Mucosa of descending colon (tissue), 3 donors: ENCODE data around the gene OS9. TPM values are rescaled to one million over a fixed set of nuclear protein-coding genes. Genes with fewer than 3 reads are reported as not detected.

ENCODE experiments used
- ATAC-seq: fragments of 200-7000 bp; cut with Tn5 transposase; one replicate; pipeline ENCODE4 v1.9.1; 2020; ENCODE audit warnings: mild to moderate bottlenecking, moderate library complexity
- DNase-seq, 3 donors: peaks; one replicate each; pipeline ENCODE4 v3.0.0-alpha.2; 2020
- H3K36me3 ChIP-seq: fragments of 200-600 bp; one replicate; pipeline ENCODE4 v1.8.0; 2021; ENCODE audit warnings: low read depth, mild to moderate bottlenecking
- H3K4me1 ChIP-seq: fragments of 200-600 bp; one replicate; pipeline ENCODE4 v1.8.0; 2021; ENCODE audit warnings: low read depth, mild to moderate bottlenecking
- H3K4me3 ChIP-seq: fragments of 200-600 bp; one replicate; pipeline ENCODE4 v1.8.0; 2021; ENCODE audit warnings: mild to moderate bottlenecking
- H3K9me3 ChIP-seq: fragments of 200-600 bp; one replicate; pipeline ENCODE4 v1.8.0; 2021; ENCODE audit warnings: mild to moderate bottlenecking
- intact Hi-C, 2 donors: fragments of 100-400 bp; cut with DNase I in 1 of 2; cut with micrococcal nuclease in 1 of 2; formaldehyde crosslinking; loops; one replicate each; pipeline versions ENCODE4 v1.11.0 to v1.11.1; 2022; cut with DNase I, micrococcal nuclease
- total RNA-seq, 3 donors: library from RNA; stranded (reverse); fragmentation: NEBNext Ultra II Directional in 2 of 3; extraction: Animal tissue kit (Norgen Biotek cat#: 25700) in 2 of 3; gene quantifications; one replicate each; pipeline versions ENCODE4 v1.2.1 to v1.2.4, GENCODE V29; 2021 to 2023
- TF ChIP-seq, protein P1 (sequence below): fragments of 200-600 bp; IDR thresholded peaks from one replicate; pipeline ENCODE4 v1.8.0; 2022; ENCODE audit warnings: antibody characterized with exemption, mild to moderate bottlenecking
- donor health status: DM: no; HTN: no; CAD: no; lungs with moderate emphysema.
- donor health status: DM: no; HTN: no; CAD: no.
- donor health status: DM: no; HTN: yes; CAD: no.

OS9 gene
- total RNA-seq, 3 donors from 2014 or later = 230 to 282 (median 282) TPM

DNA sequence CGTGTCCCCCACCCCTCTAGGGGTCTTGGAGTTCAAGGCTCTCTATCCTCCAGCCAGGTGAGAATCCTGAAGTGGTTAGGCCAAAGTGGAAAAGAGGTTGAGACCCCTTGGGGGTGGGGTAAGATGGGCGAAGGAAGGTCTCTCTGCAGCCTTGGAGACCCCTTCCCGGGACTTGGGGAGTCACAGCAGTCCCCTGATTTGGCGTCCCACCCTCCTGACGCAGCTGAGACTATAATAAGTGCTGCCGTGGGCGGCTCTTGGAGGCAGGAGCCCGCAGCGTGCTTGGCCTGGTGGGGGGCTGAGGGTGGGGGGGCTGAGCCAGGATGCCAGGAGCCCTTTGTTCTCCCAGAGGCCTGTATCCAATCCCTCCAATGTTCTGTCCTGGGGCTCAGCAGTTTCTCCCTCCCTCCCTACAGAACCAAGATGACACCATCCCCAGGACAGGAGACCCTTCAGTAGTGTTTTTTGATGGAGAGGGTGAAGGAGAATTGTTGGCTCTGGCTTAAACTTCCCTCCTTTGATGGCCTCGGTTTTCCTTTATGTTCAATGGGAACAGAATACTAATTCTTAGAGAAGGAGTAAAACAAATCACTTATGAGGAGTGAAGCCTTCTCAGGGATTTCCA is 46.1 kb downstream of the OS9 start:
- no peaks in the 10 kb centered on the region for H3K36me3 ChIP-seq
- intact Hi-C loops = no loop called here
- H3K4me3 ChIP-seq = no peak overlapping the region
- no peaks in the 10 kb centered on the region for H3K9me3 ChIP-seq
- H3K4me1 ChIP-seq = peaks cover 22% of the 10 kb centered on the region
- ATAC-seq = no peak
- TF ChIP-seq, protein P1, sequence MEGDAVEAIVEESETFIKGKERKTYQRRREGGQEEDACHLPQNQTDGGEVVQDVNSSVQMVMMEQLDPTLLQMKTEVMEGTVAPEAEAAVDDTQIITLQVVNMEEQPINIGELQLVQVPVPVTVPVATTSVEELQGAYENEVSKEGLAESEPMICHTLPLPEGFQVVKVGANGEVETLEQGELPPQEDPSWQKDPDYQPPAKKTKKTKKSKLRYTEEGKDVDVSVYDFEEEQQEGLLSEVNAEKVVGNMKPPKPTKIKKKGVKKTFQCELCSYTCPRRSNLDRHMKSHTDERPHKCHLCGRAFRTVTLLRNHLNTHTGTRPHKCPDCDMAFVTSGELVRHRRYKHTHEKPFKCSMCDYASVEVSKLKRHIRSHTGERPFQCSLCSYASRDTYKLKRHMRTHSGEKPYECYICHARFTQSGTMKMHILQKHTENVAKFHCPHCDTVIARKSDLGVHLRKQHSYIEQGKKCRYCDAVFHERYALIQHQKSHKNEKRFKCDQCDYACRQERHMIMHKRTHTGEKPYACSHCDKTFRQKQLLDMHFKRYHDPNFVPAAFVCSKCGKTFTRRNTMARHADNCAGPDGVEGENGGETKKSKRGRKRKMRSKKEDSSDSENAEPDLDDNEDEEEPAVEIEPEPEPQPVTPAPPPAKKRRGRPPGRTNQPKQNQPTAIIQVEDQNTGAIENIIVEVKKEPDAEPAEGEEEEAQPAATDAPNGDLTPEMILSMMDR = no peak
- no peak for DNase-seq

DNA sequence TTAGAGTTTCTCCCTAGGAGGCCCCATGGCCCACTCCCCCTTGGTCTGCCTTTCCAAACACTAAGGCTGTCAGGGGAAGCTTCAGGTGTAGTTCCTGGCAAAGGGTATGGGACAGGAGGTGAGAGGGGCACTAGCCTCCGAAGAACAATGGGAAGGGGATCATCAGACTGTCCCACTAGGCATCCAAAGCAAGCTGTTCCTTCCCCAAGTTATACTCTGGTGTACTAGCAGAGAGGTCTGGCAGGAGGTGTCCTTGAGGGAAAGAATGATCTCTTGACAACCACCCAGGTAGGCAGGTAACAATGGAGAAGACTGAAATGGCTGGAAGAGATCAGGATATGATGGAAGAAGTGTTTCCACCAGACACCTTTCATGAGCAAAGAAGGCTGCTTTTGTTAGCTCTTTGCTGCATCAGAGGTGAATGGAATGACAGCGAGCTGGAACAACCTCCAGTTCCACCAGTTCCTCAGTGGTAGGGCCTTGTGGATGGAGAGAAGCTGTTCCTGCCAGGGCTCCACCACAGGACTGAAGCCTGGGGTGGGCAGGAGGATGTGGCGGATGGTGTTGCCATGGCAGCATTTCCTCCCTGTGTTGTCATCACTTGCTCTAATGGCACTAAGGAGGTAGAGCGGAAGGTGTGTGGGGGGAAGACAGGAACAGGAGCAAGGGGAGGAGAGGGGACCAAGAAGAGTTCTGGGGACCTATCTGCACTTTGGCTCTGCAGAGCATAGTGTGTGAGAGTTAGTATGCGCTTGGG is 46.9 kb downstream of the OS9 start:
- intact Hi-C loops = no loop called here
- H3K4me1 ChIP-seq = peaks cover 22% of the 10 kb centered on the region
- TF ChIP-seq, protein P1 = no peak
- H3K4me3 ChIP-seq = no peak overlapping the region
- ATAC-seq (peak; percentile 42), DNase-seq (peak; percentile 52 to 83 (median 59))
- no peaks in the 10 kb centered on the region for H3K9me3 ChIP-seq
- no peaks in the 10 kb centered on the region for H3K36me3 ChIP-seq

DNA sequence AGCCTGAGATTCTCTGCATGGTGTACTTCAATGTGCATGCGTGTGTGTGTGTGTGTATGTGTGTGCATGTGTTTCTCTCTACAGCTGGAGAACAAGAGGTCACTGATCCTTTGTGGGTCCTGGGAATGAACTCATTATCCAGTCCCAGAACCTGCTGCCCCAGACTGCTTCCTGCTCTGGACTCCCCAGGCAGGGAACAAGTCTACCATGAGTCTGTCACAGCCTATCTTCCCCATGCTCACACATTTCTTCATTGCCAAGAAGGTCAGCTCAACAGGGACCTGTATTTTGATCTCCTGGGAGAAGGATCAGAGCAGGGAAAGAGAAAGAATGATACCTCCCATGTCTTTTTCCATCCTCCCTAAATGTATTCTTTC is 47.5 kb downstream of the OS9 start:
- DNase-seq = no peak
- Histone ChIP-seq H3K36me3 (no peaks in the 10 kb centered on the region), H3K4me1 (peaks cover 22% of the 10 kb centered on the region), H3K9me3 (no peaks in the 10 kb centered on the region), H3K4me3 (no peak overlapping the region)
- intact Hi-C loops = no loop called here
- no peak for ATAC-seq
- TF ChIP-seq, protein P1 = no peak

DNA sequence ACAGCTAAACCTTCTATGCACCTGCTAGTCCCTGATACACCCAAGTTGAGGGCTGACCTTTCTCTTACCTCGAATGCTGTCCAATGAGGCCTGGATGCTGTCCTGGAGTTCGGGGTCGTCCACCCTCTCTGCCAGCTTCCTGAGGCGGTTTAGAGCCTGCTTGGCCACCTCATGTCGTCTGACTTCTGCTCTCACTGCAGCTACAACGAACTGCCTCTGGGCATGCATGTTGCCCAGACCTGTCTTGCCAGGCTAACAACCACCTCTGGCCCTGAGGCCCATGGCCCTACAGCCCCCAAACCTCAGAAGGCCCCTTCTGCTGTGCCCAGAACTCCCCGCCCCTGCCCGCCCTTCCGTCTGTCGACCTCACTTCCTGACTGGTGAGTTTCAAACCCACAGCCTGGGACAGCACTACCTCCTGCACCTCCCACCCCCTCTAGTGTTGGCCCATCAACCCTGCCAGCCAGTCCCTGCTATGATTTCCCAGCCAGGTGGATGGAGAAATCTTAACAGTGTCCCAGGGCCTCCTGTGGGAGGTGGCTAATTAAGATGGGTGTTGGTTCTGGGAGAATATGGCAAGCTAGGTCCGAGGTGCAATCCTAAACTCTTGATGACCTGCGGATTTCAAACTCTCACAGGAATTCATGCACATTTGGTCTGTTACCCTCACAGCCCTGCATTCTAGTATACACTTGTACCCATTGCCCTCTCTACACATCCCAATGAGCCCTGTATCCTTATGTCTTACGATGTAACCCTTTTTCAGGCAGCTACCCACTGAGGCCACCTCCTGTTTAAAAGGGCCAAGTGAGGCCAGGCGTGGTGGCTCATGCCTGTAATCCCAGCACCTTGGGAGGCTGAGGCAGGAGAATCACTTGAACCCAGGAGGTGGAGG is 48.2 kb downstream of the OS9 start:
- no peaks in the 10 kb centered on the region for H3K36me3 ChIP-seq
- ATAC-seq (peak; percentile 44), DNase-seq (peak; percentile 60 to 83 (median 64))
- no peaks in the 10 kb centered on the region for H3K9me3 ChIP-seq
- peaks cover 22% of the 10 kb centered on the region for H3K4me1 ChIP-seq
- TF ChIP-seq, protein P1 = no peak
- H3K4me3 ChIP-seq = no peak overlapping the region
- intact Hi-C loops = no loop called here

DNA sequence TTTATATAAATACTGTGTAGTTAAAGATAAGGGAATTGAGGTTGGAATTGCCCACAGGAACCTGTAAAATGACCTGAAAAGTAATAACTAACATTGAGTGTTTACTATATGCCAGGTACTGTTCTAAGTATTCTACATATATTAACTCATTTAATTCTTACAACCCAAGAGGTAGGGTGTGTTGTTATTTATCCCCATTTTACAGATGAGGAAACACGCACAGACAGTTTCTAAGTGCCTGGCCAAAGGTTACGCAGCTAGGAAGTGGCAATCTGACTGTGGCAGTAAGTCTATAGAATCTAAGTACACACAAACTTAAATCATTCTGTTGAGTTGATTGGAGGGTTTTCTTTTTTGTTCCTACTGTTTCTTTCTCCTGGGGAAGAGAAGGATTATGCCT is 49.8 kb downstream of the OS9 start:
- peaks cover 7% of the 10 kb centered on the region for H3K4me1 ChIP-seq
- H3K4me3 ChIP-seq = no peak overlapping the region
- ATAC-seq (no peak), DNase-seq (no peak)
- no peaks in the 10 kb centered on the region for H3K36me3 ChIP-seq
- no peaks in the 10 kb centered on the region for H3K9me3 ChIP-seq
- TF ChIP-seq, protein P1 = no peak
- intact Hi-C loops = no loop called here
